MCF 10A (cell line): ENCODE results near the gene NUTM1. TPM values are rescaled to one million over a fixed set of nuclear protein-coding genes. Genes with fewer than 3 reads are reported as not detected.
A peak's percentile ranks its signal among the peaks of the same experiment; 100 is the strongest.

Experiments
- BruUV-seq: library from RNA; stranded (reverse); fragments of 400-500 nt; replicated peaks from 2 replicates; lab custom pipeline; 2021; lab: Mats Ljungman, UMichigan
- CTCF ChIA-PET: fragments of 300-600 bp; sonication (Branson Sonifier 250); formaldehyde crosslinking; extraction: SDS; loops from one replicate; lab custom pipeline; 2021; ENCODE audit warnings: antibody characterized with exemption, inconsistent platforms; lab: Yijun Ruan, JAX
- POLR2A ChIA-PET: fragments of 300-600, 350-650 bp; sonication (Branson Sonifier 250); formaldehyde crosslinking; extraction: SDS; loops from one replicate; lab custom pipeline; 2020; ENCODE audit warnings: antibody characterized with exemption, inconsistent platforms; lab: Yijun Ruan, JAX
- DNase-seq: peaks from one replicate; pipeline ENCODE4 v3.0.0-alpha.2; 2018; ENCODE audit not compliant: unreplicated experiment
- H3K27ac Mint-ChIP-seq: one replicate; pipeline ENCODE4 v1.8.0; 2022; ENCODE audit warnings: mild to moderate bottlenecking, low read depth, mixed read lengths; ENCODE audit not compliant: unreplicated experiment
- H3K27me3 Mint-ChIP-seq: one replicate; pipeline ENCODE4 v1.8.0; 2022; ENCODE audit warnings: mixed read lengths; ENCODE audit not compliant: insufficient read depth, unreplicated experiment
- H3K36me3 Mint-ChIP-seq: one replicate; pipeline ENCODE4 v1.8.0; 2022; ENCODE audit warnings: mild to moderate bottlenecking, moderate library complexity, mixed read lengths; ENCODE audit not compliant: insufficient read depth, unreplicated experiment
- H3K4me1 Mint-ChIP-seq: one replicate; pipeline ENCODE4 v1.8.0; 2022; ENCODE audit warnings: mixed read lengths; ENCODE audit not compliant: insufficient read depth, unreplicated experiment
- H3K4me3 Mint-ChIP-seq: one replicate; pipeline ENCODE4 v1.8.0; 2022; ENCODE audit warnings: mild to moderate bottlenecking, moderate library complexity, mixed read lengths; ENCODE audit not compliant: unreplicated experiment
- H3K9me3 Mint-ChIP-seq: one replicate; pipeline ENCODE4 v1.8.0; 2022; ENCODE audit warnings: mixed read lengths; ENCODE audit not compliant: unreplicated experiment
- CTCF ChIP-seq: fragments of 200-600 bp; IDR thresholded peaks from one replicate; pipeline ENCODE4 v1.8.0; 2022; ENCODE audit warnings: antibody characterized with exemption, mild to moderate bottlenecking; ENCODE audit not compliant: unreplicated experiment
- intact Hi-C: fragments of 100-400 bp; cut with micrococcal nuclease; formaldehyde crosslinking; loops from 2 replicates; pipeline ENCODE4 v1.14.1; 2022
- total RNA-seq: library from RNA; stranded (reverse); gene quantifications from 2 replicates; pipeline ENCODE4 v1.2.3, GENCODE V29; 2022

The NUTM1 gene
- total RNA-seq, 1 experiment from 2014 or later = not detected

GRCh38 chr15:34358367-34358766 is 15.3 kb downstream of the NUTM1 start:
- H3K9me3 Mint-ChIP-seq = no peaks in the 10 kb centered on the region
- POLR2A ChIA-PET = interaction anchor here (0.7 to 2.1 kb wide), 3 partner anchors 9 to 116 kb away, joined by 3 to 8 read pairs (median 4); partner anchors contain the start of genes LPCAT4, NOP10 and NUTM1

GRCh38 chr15:34358948-34359347 is 15.8 kb downstream of the NUTM1 start:
- no peak for TF ChIP-seq CTCF
- H3K9me3 Mint-ChIP-seq = no peaks in the 10 kb centered on the region
- no peak overlapping the region for H3K27ac Mint-ChIP-seq
- no peaks in the 10 kb centered on the region for H3K27me3 Mint-ChIP-seq
- ChIA-PET POLR2A (interaction anchor here (1.7 to 2.1 kb wide), 2 partner anchors 9 to 16 kb away, joined by 6 to 8 read pairs; partner anchors contain the start of genes LPCAT4, NOP10 and NUTM1), CTCF (interaction anchor here (0.6 to 2.1 kb wide), 5 partner anchors 8 to 298 kb away, joined by 3 to 13 read pairs (median 3); partner anchors contain the start of gene LPCAT4)
- intact Hi-C loops = no loop called here
- peaks cover 13% of the 10 kb centered on the region for H3K4me1 Mint-ChIP-seq
- no peak overlapping the region for H3K4me3 Mint-ChIP-seq
- DNase-seq = no peak
- BruUV-seq = no TSS peak
- peaks cover 29% of the 10 kb centered on the region for H3K36me3 Mint-ChIP-seq

More at GRCh38 chr15:34358367-34358766, 15.3 kb downstream of the NUTM1 start:
- peak; percentile 17 for TF ChIP-seq CTCF
- Mint-ChIP-seq H3K27me3 (no peaks in the 10 kb centered on the region), H3K27ac (no peak overlapping the region), H3K4me1 (peaks cover 13% of the 10 kb centered on the region), H3K36me3 (peaks cover 25% of the 10 kb centered on the region), H3K4me3 (no peak overlapping the region)
- intact Hi-C loops = no loop called here
- no peak for DNase-seq
- CTCF ChIA-PET = interaction anchor here (0.6 to 2.1 kb wide), 7 partner anchors 9 to 297 kb away, joined by 3 to 13 read pairs (median 4); partner anchors contain the start of genes LPCAT4 and NOP10
- no TSS peak for BruUV-seq

- POLR2A ChIA-PET = interaction anchor here (1.7 to 1.8 kb wide), 2 partner anchors 17 to 41 kb away, joined by 4 to 6 read pairs; partner anchors contain the start of genes NOP10 and NUTM1
- TF ChIP-seq CTCF = no peak
- no peak for DNase-seq
- Mint-ChIP-seq H3K27me3 (no peaks in the 10 kb centered on the region), H3K36me3 (peaks cover 29% of the 10 kb centered on the region), H3K9me3 (no peaks in the 10 kb centered on the region), H3K4me1 (peaks cover 13% of the 10 kb centered on the region), H3K4me3 (no peak overlapping the region), H3K27ac (no peak overlapping the region)
- no TSS peak for BruUV-seq
- intact Hi-C loops = no loop called here
- CTCF ChIA-PET = interaction anchor here (0.8 to 2.6 kb wide), 4 partner anchors 9 to 1472 kb away, joined by 3 to 19 read pairs (median 6); partner anchors contain the start of genes NOP10 and NUTM1
Measured at GRCh38 chr15:34359416-34359815, 16.3 kb downstream of the NUTM1 start.

DNA sequence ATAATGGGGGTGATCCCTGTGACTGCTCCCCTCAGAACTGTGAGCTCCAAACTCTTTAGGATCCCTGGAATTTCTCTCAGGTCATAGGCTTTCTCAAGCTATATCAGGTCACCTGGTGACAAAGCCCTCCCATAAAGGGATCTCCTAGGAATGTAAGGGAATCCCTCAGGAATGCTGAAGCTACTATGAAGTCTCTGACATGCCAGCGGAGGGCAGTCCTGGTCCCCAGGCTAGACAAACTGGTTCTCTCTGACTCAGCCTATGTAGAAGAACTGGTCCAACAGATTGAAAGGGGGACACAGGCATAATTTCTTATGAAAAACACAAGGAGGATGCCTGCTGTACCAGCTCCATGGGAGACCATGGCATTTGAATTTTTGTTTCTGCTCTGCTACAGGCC is 17.2 kb downstream of the NUTM1 start:
- no peaks in the 10 kb centered on the region for H3K27me3 Mint-ChIP-seq
- CTCF ChIA-PET = interaction anchor here (0.6 to 2.6 kb wide), 8 partner anchors 8 to 1632 kb away, joined by 3 to 19 read pairs (median 4); partner anchors contain the start of genes NOP10 and NUTM1
- H3K27ac Mint-ChIP-seq = no peak overlapping the region
- H3K4me1 Mint-ChIP-seq = peaks cover 8% of the 10 kb centered on the region
- intact Hi-C loops = no loop called here
- no peak for TF ChIP-seq CTCF
- no peaks in the 10 kb centered on the region for H3K9me3 Mint-ChIP-seq
- no peak overlapping the region for H3K4me3 Mint-ChIP-seq
- DNase-seq = no peak
- peaks cover 29% of the 10 kb centered on the region for H3K36me3 Mint-ChIP-seq
- no TSS peak for BruUV-seq
- POLR2A ChIA-PET = interaction anchor here (1.7 to 1.8 kb wide), 2 partner anchors 17 to 42 kb away, joined by 4 to 6 read pairs; partner anchors contain the start of genes NOP10 and NUTM1
